GM21528 (cell line): ENCODE measurements around the gene TOR1A.
"Not testable (repeated sequence)": the region's sequence is repeated elsewhere in the genome, so short reads cannot be mapped to it uniquely, and the experiment has no call there.

Experiments
- ATAC-seq: cut with Tn5 transposase; IDR thresholded peaks from one replicate; pipeline ENCODE4 v1.9.1; 2021; ENCODE audit warnings: mild to moderate bottlenecking, moderate library complexity; ENCODE audit not compliant: unreplicated experiment, low FRiP score

Gene TOR1A

DNA sequence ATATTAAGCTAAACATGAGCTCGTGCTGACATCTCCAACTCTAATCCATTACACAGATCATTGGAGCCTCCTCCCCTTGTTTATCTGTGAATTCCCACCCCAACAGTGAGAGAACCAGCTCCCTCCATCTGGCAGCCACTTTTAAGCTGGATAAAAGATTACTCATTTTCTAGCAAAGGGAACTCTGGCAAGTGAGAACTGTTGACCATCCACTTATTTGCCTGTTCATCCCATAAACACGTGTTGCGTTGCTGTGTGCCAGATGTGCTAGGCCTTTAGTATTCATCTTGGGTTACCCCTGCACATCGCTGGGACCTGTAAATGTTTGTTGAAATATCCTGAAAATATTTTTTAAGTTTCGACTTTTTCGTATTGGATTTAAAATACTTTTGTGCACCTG is 2.4 kb upstream of the TOR1A start:
- no peak for ATAC-seq

GRCh38 chr9:129823542-129823934 is 398 bp downstream of the TOR1A start:
- ATAC-seq, result peak; percentile 16

- no peak for ATAC-seq
Observed at GRCh38 chr9:129822898-129823541, 916 bp downstream of the TOR1A start.

DNA sequence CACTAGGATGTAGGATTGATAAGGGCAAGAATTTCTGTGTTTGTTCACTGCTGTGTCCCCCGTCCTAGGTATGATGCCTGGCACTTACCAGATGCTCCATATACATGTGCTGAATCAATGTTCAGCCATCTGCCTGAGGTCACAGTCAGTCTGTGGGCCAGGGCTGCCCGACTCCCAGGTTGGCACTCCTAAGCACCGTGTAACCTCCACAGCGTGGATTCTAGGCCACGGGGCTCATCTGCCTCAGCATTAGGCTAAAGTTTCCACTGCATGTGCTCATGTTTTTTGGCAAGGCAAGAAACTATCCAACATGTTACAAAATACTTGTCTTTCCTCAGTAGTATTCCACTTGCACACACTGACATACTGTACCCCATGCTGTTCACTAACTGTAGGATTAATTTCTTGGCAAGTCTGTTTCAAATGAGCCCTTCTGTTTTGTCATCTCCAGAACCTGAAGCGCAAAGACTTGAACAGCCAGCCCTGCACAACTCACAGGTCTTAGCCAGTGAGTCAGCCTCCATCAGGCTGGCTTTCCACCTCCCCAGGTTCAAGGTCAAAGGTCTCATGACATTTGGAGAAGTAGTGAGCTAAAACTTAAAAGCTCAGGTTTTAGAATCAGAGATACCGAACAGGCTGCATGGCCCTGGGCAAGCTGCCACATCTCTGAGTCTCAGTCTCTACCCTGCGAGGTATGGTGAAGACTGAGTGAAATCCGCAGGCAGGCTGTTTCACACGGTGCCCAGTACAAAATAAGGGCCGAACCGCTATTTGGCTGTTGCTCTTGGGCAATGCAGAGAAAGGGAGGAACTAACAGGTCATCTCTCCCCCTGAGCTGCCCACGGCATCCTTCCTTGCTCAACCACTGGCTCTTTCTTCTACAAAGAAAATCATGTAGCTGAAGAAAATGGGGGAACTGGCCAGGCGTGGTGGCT is 7.2 kb downstream of the TOR1A start:
- ATAC-seq, result no peak

DNA sequence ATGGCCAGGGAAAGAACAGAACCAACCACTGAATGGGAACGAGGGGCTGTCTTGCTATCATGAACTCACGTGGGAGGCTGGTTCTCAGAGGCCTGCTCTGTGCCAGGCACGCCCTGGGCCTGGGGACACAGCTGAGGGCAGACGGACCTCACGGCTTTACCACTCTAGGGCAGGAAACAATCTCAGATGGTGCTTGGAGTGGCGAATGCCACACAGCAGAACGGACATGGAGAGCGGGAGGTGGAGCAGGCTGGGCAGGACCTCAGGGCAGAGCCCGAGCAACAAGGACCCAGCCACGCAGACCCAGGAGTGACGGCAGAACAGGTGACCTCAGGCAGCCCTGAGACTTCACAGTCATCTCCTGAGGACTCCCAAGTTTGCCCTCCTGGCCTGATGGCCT is 8.7 kb downstream of the TOR1A start:
- ATAC-seq, result no peak

GRCh38 chr9:129814432-129815223 is 9.3 kb downstream of the TOR1A start:
- ATAC-seq, result no peak

DNA sequence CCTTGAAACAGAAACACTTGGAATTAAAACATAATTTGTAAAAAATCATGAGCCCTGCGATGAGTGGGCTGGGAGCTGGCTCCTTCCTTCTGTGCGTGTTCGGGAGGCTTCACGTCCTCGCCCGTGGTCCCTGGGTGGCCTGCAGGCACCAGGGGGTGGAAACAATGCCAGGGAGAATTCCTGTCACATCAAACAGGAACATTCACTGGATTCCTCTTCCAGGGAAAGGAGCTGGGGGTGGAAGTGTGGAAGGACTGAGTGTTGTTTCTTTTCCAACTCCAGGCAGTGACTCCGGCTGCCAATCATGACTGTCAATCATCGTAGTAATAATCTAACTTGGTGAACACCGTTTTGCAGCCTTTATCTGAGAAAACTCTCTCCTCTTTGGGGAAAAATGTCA is 10.3 kb downstream of the TOR1A start:
- no peak for ATAC-seq

- ATAC-seq, result no peak
Observed at GRCh38 chr9:129812385-129812784, 11.6 kb downstream of the TOR1A start.

DNA sequence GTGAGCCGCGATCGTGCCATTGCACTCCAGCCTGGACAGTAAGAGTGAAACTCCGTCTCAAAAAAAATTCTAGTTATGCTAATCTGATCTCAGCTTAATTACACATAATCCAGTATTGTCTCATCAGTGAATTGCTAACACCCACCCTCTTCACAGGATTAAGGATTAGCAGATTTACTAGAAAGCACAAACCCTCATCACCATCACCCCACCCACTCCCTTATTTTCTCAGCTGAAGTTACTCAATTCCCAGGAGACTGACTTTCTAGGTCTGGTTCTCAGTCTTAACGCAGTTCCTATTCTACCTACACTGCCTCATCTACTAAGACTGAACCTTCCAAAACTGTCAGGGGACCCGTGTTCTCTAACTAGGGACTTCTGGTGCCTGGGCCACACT is 12.0 kb downstream of the TOR1A start:
- no peak for ATAC-seq

DNA sequence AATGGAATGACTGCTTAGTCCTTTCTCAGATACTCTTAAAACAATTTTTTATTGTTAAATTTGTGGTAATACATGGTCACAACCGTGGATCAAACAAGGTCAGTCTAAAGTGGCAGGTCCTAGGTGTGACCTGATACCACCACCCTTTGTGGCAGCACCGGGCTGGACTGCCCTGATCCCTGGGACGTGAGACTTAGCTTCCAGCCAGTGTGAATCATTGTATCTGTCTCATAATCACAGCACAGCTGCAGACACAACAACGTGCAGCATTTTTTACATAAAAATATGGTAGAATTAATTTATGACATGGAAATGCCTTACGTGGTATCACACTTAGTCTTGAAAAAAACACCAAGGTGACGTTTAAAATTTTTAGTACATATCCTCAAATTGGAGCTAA is 13.1 kb downstream of the TOR1A start:
- no peak for ATAC-seq

DNA sequence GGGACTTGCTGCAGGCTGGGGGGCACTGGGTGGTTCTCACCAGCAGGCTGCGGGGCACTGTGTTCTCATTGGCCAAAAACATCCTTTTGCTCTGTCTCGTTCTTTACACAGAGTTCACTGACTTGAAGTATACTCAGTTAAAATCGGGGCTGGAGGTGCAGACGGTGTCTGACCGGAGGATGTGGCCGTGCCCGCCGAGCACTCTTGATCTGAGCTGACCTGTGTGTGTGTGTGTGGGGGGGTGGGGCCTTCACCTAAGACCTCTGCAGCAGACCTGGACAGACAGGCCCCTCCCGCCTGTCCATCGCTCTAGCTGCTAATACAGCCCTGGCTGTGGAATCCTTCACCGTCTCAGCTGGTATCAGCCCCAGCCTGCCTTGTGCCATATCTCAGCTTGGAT is 13.8 kb downstream of the TOR1A start:
- ATAC-seq, result no peak

DNA sequence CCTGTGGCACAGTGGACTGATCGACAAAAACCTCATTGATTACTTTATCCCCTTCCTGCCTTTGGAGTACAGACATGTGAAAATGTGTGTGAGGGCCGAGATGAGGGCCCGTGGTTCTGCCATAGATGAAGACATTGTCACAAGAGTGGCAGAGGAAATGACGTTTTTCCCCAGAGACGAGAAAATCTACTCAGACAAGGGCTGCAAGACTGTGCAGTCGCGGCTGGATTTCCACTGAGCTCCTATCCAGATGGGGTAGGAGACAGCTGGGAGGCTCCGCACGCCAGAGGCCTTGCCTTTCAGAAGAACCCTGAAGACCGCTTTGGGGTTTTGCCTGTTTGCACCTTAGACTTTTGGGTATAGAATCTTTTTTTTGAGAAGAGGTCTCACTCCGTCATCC is 14.6 kb downstream of the TOR1A start:
- no peak for ATAC-seq

GRCh38 chr9:129806061-129806460 is 17.9 kb downstream of the TOR1A start:
- ATAC-seq, result no peak

- no peak for ATAC-seq
Observed at GRCh38 chr9:129803676-129804060, 20.3 kb downstream of the TOR1A start.

DNA sequence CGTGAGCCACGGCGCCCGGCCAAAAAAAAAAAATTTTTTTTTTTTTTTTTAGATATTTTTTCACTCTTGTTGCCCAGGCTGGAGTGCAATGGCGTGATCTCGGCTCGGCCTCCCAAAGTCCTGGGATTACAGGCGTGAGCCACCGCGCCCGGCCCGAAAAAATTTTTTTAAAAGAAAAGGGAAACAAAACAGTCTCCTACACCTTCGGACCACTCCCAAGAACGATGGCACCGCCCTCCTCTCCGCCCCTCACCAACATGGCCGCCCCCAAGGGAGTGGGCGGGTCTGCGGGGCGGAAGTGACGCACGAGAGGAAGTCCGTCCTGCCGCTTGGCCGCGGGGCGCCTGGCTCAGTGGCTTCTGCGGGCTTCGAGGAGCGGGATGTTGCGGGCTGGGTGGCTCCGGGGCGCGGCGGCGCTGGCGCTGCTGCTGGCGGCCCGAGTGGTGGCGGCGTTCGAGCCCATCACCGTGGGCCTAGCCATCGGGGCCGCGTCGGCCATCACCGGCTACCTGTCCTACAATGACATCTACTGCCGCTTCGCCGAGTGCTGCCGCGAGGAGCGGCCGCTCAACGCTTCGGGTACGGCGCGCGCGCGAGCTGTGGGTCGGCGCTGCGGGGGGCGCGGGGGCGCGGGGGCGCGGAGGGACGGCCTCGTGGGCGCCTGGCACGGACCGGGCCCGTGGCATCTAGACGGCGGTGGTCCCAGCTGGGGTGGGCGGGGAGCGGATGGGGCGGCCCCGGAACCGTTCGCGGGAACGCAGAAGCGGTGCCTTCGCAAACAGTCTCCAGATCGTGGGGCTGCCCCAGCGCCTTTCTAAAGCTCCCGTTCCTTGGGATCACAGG is 20.9 kb downstream of the TOR1A start, which contains the start of gene TOR1B:
TOR1B (plus strand) TSS at position 352 of the 843 bp plus-strand sequence; CDS start at position 381, 29 bp downstream.
- peak; percentile 82 for ATAC-seq

DNA sequence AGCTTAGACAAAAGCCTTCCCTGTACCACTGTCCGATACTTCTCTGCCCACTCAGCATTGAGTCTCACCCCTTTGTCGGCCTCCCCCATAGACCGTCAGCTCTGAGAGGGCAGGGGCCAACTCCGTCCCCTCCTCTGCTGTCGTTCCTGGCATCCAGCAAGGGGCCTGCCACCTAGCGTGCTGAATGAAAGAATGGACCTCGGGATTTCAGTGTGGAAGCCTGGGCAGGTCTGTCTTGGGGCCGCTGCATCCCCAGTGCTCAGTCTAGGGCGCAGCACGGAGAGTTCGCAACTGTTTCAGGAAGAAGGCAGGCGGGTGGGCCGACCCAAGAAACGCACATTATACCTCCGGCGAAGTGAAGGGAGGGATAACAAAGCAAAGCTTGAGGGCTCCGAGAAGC is 22.4 kb downstream of the TOR1A start:
- ATAC-seq, result no peak

DNA sequence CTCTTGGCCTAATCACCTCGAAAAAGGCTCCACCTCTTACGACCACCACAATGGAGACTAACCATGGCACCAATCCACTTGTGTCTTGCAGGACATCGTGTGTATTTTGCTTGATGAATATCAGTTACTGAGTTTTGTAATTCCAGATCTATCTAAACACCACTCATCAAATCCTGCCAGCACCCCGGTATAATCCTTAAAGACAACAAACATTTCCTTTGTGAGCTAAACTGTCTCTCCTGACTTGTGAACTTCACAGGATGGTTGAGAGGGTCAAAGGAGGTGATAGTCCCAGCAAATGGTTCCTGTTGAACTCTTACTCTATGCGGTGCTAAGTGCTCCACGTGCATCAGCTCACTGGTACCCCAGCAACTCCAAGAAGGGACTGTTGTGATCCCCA is 25.0 kb downstream of the TOR1A start:
- ATAC-seq, result no peak

DNA sequence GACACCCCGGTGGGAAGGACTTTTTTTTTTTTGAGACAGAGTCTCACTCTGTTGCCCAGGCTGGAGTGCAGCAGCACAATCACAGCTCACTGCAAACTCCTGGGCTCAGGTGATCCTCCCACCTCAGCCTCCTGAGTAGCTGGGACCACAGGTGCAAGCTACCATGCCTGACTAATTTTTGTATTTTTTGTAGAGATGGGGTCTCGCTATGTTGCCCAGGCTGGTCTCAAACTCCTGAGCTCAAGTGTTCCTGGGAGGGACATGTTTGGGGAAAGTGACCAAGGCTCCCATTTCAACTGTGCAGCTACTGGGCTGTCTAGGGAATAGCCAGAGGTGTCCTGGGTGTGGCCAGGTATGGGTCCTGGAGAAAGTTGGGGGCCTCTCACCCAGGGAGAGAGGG is 27.9 kb downstream of the TOR1A start:
- ATAC-seq, result not testable (repeated sequence)

- no peak for ATAC-seq
Observed at GRCh38 chr9:129794549-129794948, 29.4 kb downstream of the TOR1A start.

DNA sequence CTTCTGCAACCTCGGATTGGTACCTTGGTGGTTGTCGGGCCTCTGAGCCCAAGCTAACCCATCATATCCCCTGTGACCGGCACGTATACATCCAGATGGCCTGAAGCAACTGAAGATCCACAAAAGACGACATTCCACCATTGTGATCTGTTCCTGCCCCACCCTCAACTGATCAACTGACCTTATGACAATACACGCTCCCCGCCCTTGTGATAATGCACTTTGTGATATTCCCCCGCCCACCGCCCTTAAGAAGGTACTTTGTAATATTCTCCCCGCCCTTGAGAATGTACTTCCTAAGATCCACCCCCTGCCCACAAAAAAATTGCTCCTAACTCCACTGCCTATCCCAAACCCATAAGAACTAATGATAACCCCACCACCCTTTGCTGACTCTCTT is 37.5 kb downstream of the TOR1A start:
- no peak for ATAC-seq
